Ishikawa (cell line): ENCODE measurements around the gene SRRT.
A peak's percentile ranks its signal among the peaks of the same experiment; 100 is the strongest.

Experiments used
- CEBPB ChIP-seq: IDR thresholded peaks from 2 replicates; pipeline ENCODE4 v1.6.1; 2012
- CREB1 ChIP-seq: IDR thresholded peaks from 2 replicates; pipeline ENCODE4 v1.6.1; 2012; ENCODE audit warnings: low read depth
- EGR1 ChIP-seq: IDR thresholded peaks from 2 replicates; pipeline ENCODE4 v1.6.1; 2012
- EP300 ChIP-seq: IDR thresholded peaks from 2 replicates; pipeline ENCODE4 v1.6.1; 2012; ENCODE audit warnings: borderline replicate concordance
- FOXM1 ChIP-seq: IDR thresholded peaks from 2 replicates; pipeline ENCODE4 v1.6.1; 2012; ENCODE audit warnings: low read depth, borderline replicate concordance
- MAX ChIP-seq: IDR thresholded peaks from 2 replicates; pipeline ENCODE4 v1.6.1; 2012
- NFIC ChIP-seq: IDR thresholded peaks from 2 replicates; pipeline ENCODE4 v1.6.1; 2012
- RAD21 ChIP-seq: IDR thresholded peaks from 2 replicates; pipeline ENCODE4 v1.6.1; 2012; ENCODE audit warnings: low read depth
- TAF1 ChIP-seq: IDR thresholded peaks from 2 replicates; pipeline ENCODE4 v1.6.1; 2012; ENCODE audit warnings: low read depth, mild to moderate bottlenecking
- TCF12 ChIP-seq: IDR thresholded peaks from 2 replicates; pipeline ENCODE4 v1.6.1; 2012; ENCODE audit warnings: low read depth
- TEAD4 ChIP-seq: IDR thresholded peaks from 2 replicates; pipeline ENCODE4 v1.6.1; 2012
- USF1 ChIP-seq: IDR thresholded peaks from 2 replicates; pipeline ENCODE4 v1.6.1; 2012
- YY1 ChIP-seq: IDR thresholded peaks from 2 replicates; pipeline ENCODE4 v1.6.1; 2012; ENCODE audit warnings: low read depth
- ZBTB7A ChIP-seq: IDR thresholded peaks from 2 replicates; pipeline ENCODE4 v1.6.1; 2012; ENCODE audit warnings: low read depth
- TF ChIP-seq, protein P1 (sequence below): IDR thresholded peaks from 2 replicates; pipeline ENCODE4 v1.6.1; 2012; ENCODE audit warnings: low read depth, mild to moderate bottlenecking

The SRRT gene

GRCh38 chr7:100864263-100864845 is 10.5 kb upstream of the SRRT start:
- TF ChIP-seq RAD21: no peak
- TF ChIP-seq EGR1: no peak
- no peak for TF ChIP-seq CREB1
- TF ChIP-seq ZBTB7A: no peak
- no peak for TF ChIP-seq FOXM1
- TF ChIP-seq TCF12: no peak
- no peak for TF ChIP-seq MAX
- TF ChIP-seq TEAD4: no peak
- TF ChIP-seq TAF1: no peak
- no peak for TF ChIP-seq EP300
- no peak for TF ChIP-seq NFIC
- TF ChIP-seq CEBPB: no peak
- TF ChIP-seq, protein P1, sequence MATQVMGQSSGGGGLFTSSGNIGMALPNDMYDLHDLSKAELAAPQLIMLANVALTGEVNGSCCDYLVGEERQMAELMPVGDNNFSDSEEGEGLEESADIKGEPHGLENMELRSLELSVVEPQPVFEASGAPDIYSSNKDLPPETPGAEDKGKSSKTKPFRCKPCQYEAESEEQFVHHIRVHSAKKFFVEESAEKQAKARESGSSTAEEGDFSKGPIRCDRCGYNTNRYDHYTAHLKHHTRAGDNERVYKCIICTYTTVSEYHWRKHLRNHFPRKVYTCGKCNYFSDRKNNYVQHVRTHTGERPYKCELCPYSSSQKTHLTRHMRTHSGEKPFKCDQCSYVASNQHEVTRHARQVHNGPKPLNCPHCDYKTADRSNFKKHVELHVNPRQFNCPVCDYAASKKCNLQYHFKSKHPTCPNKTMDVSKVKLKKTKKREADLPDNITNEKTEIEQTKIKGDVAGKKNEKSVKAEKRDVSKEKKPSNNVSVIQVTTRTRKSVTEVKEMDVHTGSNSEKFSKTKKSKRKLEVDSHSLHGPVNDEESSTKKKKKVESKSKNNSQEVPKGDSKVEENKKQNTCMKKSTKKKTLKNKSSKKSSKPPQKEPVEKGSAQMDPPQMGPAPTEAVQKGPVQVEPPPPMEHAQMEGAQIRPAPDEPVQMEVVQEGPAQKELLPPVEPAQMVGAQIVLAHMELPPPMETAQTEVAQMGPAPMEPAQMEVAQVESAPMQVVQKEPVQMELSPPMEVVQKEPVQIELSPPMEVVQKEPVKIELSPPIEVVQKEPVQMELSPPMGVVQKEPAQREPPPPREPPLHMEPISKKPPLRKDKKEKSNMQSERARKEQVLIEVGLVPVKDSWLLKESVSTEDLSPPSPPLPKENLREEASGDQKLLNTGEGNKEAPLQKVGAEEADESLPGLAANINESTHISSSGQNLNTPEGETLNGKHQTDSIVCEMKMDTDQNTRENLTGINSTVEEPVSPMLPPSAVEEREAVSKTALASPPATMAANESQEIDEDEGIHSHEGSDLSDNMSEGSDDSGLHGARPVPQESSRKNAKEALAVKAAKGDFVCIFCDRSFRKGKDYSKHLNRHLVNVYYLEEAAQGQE: no peak
- TF ChIP-seq USF1: no peak
- TF ChIP-seq YY1: no peak

GRCh38 chr7:100865372-100865911 is 9.5 kb upstream of the SRRT start:
- TF ChIP-seq ZBTB7A (no peak), EP300 (no peak), YY1 (no peak)

GRCh38 chr7:100865938-100866728 is 8.8 kb upstream of the SRRT start:
- TF ChIP-seq MAX (no peak), USF1 (no peak), FOXM1 (no peak), EGR1 (no peak), ZBTB7A (no peak), CREB1 (no peak), CEBPB (no peak), TAF1 (0 out of 2 replicates have a peak, but pooled peaks have one; percentile 19), YY1 (no peak), NFIC (peak; percentile 78), EP300 (no peak), TCF12 (no peak)
- TF ChIP-seq, protein P1: no peak

GRCh38 chr7:100866729-100867039 is 8.2 kb upstream of the SRRT start:
- TF ChIP-seq MAX: no peak
- TF ChIP-seq CEBPB: no peak
- TF ChIP-seq EP300: no peak
- TF ChIP-seq TAF1: no peak
- TF ChIP-seq CREB1: no peak
- no peak for TF ChIP-seq RAD21
- TF ChIP-seq, protein P1: no peak
- TF ChIP-seq NFIC: no peak
- no peak for TF ChIP-seq FOXM1
- no peak for TF ChIP-seq YY1
- TF ChIP-seq ZBTB7A: no peak
- TF ChIP-seq TEAD4: no peak
- TF ChIP-seq USF1: no peak
- TF ChIP-seq EGR1: no peak
- TF ChIP-seq TCF12: no peak
